Measurements from ENCODE around the gene SCO2. TPM values are rescaled to one million over a fixed set of nuclear protein-coding genes. Genes with fewer than 3 reads are reported as not detected.

SCO2 gene
- total and polyA plus RNA-seq, 10 of the 15 experiments (the other 5 are each of a cell fraction or from before 2014, with no cell fraction given), result 0.18 to 16.0 (median 2.4) TPM; not detected in 1

- no peak overlapping the region for H3K4me3 ChIP-seq
- DNase-seq (ENCODE audit: low read depth, low spot score) (no peak), FAIRE-seq (no peak), ATAC-seq (no peak)
- no peak overlapping the region for H2AFZ ChIP-seq (ENCODE audit: control insufficient read depth, low read depth, low read length)
- ChIA-PET POLR2A (interaction anchor here (0.5 to 1.6 kb wide), 4 partner anchors 12 to 26 kb away, joined by 3 to 5 read pairs (median 4); partner anchors contain the start of genes SCO2, SYCE3 and TYMP), SMC1A (ENCODE audit: uncharacterized antibody, unreplicated experiment) (interaction anchor here (0.7 kb wide), 2 partner anchors 9 to 27 kb away, joined by 3 read pairs; no protein-coding TSS in a partner anchor), CTCF (interaction anchor here (1.3 kb wide), 1 partner anchor 12 kb away, joined by 3 read pairs; no protein-coding TSS in a partner anchor), RAD21 (ENCODE audit: unreplicated experiment) (interaction anchor here (1.3 to 1.9 kb wide), 2 partner anchors 26 to 70 kb away, joined by 4 read pairs; partner anchors contain the start of gene SCO2)
- in situ Hi-C loops (cut with MboI), result no loop called here
- no peaks in the 10 kb centered on the region for H3K79me2 ChIP-seq (ENCODE audit: control insufficient read depth, insufficient read depth, low read length)
- peaks cover 0 to 1% of the 10 kb centered on the region in 2 experiments; a peak in 1 of 4 replicates for H3K27me3 ChIP-seq (replicated peaks in 1 of 2; ENCODE audit: control insufficient read depth in 2 of 2, insufficient read depth in 2 of 2, low read length in 1 of 2)
- H3K9ac ChIP-seq (ENCODE audit: control insufficient read depth, insufficient read depth, low read length), result no peak overlapping the region
- peaks cover 9% of the 10 kb centered on the region for H3K4me1 ChIP-seq (ENCODE audit: control insufficient read depth, insufficient read depth, low read length)
- H3K27ac ChIP-seq (ENCODE audit: control insufficient read depth, insufficient read depth), result no peak overlapping the region
- H3K9me3 ChIP-seq (replicated peaks; ENCODE audit: control insufficient read depth, insufficient read depth, low read length), result no peaks in the 10 kb centered on the region
- no peaks in the 10 kb centered on the region for H3K36me3 ChIP-seq (ENCODE audit: control insufficient read depth in 2 of 2, insufficient read depth in 2 of 2, low read length in 1 of 2)
- WGBS (ENCODE audit: insufficient coverage, insufficient replicate concordance, low lambda C conversion rate, missing lambda C conversion rate), result 77% methylated on average over 11 of the region's 11 CpGs
- H4K20me1 ChIP-seq (ENCODE audit: control insufficient read depth, insufficient read depth), result no peaks in the 10 kb centered on the region
- intact Hi-C loops (cut with micrococcal nuclease; ENCODE audit: unreplicated experiment), result no loop called here
- no TSS peak for BruUV-seq (replicated peaks)
- H3K4me2 ChIP-seq (ENCODE audit: control insufficient read depth, insufficient read depth), result no peak overlapping the region
- TF ChIP-seq ELK1 (IDR thresholded peaks at IDR 0.05; ENCODE audit: low read depth, low read length), result no peak
- no peak for TF ChIP-seq NKRF (conservative IDR thresholded peaks at IDR 0.05)
- no peak for TF ChIP-seq MXI1 (IDR thresholded peaks at IDR 0.05; ENCODE audit: low read depth, low read length)
- no peak for TF ChIP-seq BACH1 (IDR thresholded peaks at IDR 0.05; ENCODE audit: borderline replicate concordance)
- no peak for TF ChIP-seq SREBF2 (IDR thresholded peaks at IDR 0.05; ENCODE audit: low read length)
- TF ChIP-seq ZBTB33 (IDR thresholded peaks at IDR 0.05), result no peak
- TF ChIP-seq SMARCA5 (IDR thresholded peaks at IDR 0.05), result no peak
- no peak for TF ChIP-seq RAD21 (IDR thresholded peaks at IDR 0.05; ENCODE audit: insufficient read depth, low read depth, low read length)
- no peak for TF ChIP-seq ESRRA (IDR thresholded peaks at IDR 0.05; ENCODE audit: low read length)
- TF ChIP-seq EZH2 (IDR thresholded peaks at IDR 0.05; ENCODE audit: borderline replicate concordance, control insufficient read depth, low read depth, low read length), result no peak
- no peak for TF ChIP-seq MLLT1 (IDR thresholded peaks at IDR 0.05)
- no peak for TF ChIP-seq SMAD5 (IDR thresholded peaks at IDR 0.05; ENCODE audit: low read depth)
- TF ChIP-seq HDGF (IDR thresholded peaks at IDR 0.05), result no peak
- TF ChIP-seq TCF7 (IDR thresholded peaks at IDR 0.05; ENCODE audit: borderline replicate concordance), result no peak
- no peak for TF ChIP-seq CBX5 (IDR thresholded peaks at IDR 0.05; ENCODE audit: low read depth)
Observed at GRCh38 chr22:50551160-50551752, 25.9 kb upstream of the SCO2 start.

Data from GM12878 (cell line).